Activated T-cell treated with anti-CD3 and anti-CD28 coated beads for 24 hours (primary cell): ENCODE measurements around the gene PLXDC2.

Experiments used
- DNase-seq: peaks from one replicate; pipeline ENCODE4 v3.0.0-alpha.2; 2020; ENCODE audit warnings: low read depth

Gene PLXDC2

GRCh38 chr10:19815731-19816410 is 361 bp upstream of the PLXDC2 start:
- no peak for DNase-seq

- DNase-seq: no peak
Observed at GRCh38 chr10:19817231-19817933, 1.1 kb downstream of the PLXDC2 start.

GRCh38 chr10:19818876-19819275 is 2.6 kb downstream of the PLXDC2 start:
- DNase-seq: no peak

- DNase-seq: no peak
Observed at GRCh38 chr10:19819419-19820033, 3.3 kb downstream of the PLXDC2 start.

GRCh38 chr10:19824381-19825342 is 8.4 kb downstream of the PLXDC2 start:
- DNase-seq: no peak

GRCh38 chr10:19825700-19826099 is 9.5 kb downstream of the PLXDC2 start:
- no peak for DNase-seq

GRCh38 chr10:19826712-19827111 is 10.5 kb downstream of the PLXDC2 start:
- DNase-seq: no peak

GRCh38 chr10:19828278-19829049 is 12.2 kb downstream of the PLXDC2 start:
- no peak for DNase-seq

- no peak for DNase-seq
Observed at GRCh38 chr10:19832699-19833098, 16.5 kb downstream of the PLXDC2 start.

GRCh38 chr10:19833170-19833824 is 17.1 kb downstream of the PLXDC2 start:
- DNase-seq: no peak

GRCh38 chr10:19835952-19836351 is 19.7 kb downstream of the PLXDC2 start:
- DNase-seq: no peak

GRCh38 chr10:19839090-19839489 is 22.9 kb downstream of the PLXDC2 start:
- DNase-seq: no peak

GRCh38 chr10:19839552-19839951 is 23.3 kb downstream of the PLXDC2 start:
- no peak for DNase-seq

GRCh38 chr10:19840776-19841175 is 24.5 kb downstream of the PLXDC2 start:
- no peak for DNase-seq

GRCh38 chr10:19843487-19843886 is 27.3 kb downstream of the PLXDC2 start:
- no peak for DNase-seq

GRCh38 chr10:19845503-19846368 is 29.5 kb downstream of the PLXDC2 start:
- no peak for DNase-seq

- no peak for DNase-seq
Observed at GRCh38 chr10:19847321-19847720, 31.1 kb downstream of the PLXDC2 start.

- DNase-seq: no peak
Observed at GRCh38 chr10:19848226-19848985, 32.2 kb downstream of the PLXDC2 start.

- DNase-seq: no peak
Observed at GRCh38 chr10:19853831-19854230, 37.6 kb downstream of the PLXDC2 start.
